T-helper 1 cell treated with Interleukin-12 subunit alpha and Interleukin-12 subunit beta and Interleukin-4 antibody, amounts not matched to agents 30 μg/mL and 1 μg/mL, for 36 hours (primary cell): ENCODE measurements around the gene GAS7.
"Not testable (repeated sequence)": the region's sequence is repeated elsewhere in the genome, so short reads cannot be mapped to it uniquely, and the experiment has no call there.

Experiments
- H3K27ac Mint-ChIP-seq: one replicate; pipeline ENCODE4 v1.8.0; 2021; ENCODE audit warnings: mild to moderate bottlenecking, mixed read lengths
- H3K27me3 Mint-ChIP-seq: one replicate; pipeline ENCODE4 v1.8.0; 2021; ENCODE audit warnings: low read depth, mixed read lengths
- H3K36me3 Mint-ChIP-seq: one replicate; pipeline ENCODE4 v1.8.0; 2021; ENCODE audit warnings: low read depth, mixed read lengths
- H3K4me1 Mint-ChIP-seq: one replicate; pipeline ENCODE4 v1.8.0; 2021; ENCODE audit warnings: low read depth, mixed read lengths
- H3K4me3 Mint-ChIP-seq: one replicate; pipeline ENCODE4 v1.8.0; 2021; ENCODE audit warnings: mild to moderate bottlenecking, moderate library complexity, mixed read lengths
- H3K9me3 Mint-ChIP-seq: one replicate; pipeline ENCODE4 v1.8.0; 2021; ENCODE audit warnings: mixed read lengths

GAS7 gene

DNA sequence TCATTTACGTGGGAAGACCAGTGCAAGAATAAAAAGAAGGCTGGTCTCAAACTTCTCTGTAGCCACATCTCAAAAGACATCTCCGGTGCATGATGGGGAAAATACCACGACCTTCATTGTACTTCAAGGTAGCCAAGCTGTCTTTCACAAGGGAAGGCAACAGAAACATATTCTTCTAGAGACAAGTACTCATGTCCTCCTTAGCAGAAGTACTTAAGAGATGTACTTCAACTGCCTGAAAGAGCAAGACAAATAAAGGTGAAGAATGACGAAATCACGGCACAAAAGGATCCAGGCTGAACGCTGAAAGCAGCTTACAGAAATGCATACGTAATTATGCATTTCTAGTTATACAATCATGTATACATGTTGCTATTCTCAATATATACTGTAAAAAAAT is 169.3 kb downstream of the GAS7 start:
- Mint-ChIP-seq H3K36me3 (no peaks in the 10 kb centered on the region), H3K4me3 (no peak overlapping the region), H3K9me3 (no peaks in the 10 kb centered on the region), H3K4me1 (no peaks in the 10 kb centered on the region), H3K27me3 (no peaks in the 10 kb centered on the region), H3K27ac (no peak overlapping the region)

DNA sequence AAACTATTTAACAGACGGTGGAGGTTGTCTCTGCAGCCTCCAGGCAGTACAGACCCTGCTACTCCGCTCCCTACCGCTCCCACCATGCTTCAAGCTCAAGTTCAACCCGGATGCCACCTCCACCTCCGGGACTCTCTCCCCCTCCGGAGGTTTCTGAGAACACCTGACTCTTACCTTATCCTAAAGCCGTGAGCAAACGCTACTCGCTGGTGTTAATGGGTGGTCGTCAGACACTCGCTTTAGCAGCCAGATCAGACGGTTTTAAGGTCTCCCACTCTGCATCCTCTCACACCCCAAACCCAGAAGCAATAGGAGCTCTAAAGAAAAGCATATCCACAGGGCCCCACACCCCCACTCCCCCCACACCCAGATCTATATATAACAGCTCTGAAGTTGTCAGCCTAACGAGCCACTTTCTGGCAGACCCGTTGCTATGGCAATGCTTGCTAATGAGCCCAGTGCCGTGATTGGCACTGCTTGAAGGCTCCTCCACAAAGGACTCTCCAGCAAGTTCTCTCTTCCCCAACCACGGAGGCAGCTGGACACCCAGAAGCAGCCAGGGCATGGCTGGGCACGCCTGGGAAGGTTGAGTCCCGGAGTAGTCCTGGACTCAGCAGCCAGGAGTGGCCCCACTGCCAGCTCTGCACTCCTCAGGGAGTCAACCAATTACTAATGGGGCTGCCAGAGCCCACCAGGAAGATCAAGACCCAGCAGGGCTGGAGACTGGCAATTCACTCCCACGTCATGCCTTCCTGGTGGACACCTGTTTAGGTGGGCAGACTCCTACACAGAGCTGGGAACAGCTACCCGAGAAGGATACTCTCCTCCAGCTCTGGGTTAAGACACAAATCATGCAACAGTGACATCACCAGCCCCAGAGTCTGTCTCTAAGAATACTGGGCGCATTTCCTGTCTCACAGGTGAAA is 172.2 kb downstream of the GAS7 start:
- Mint-ChIP-seq H3K4me1 (no peaks in the 10 kb centered on the region), H3K36me3 (no peaks in the 10 kb centered on the region), H3K27me3 (no peaks in the 10 kb centered on the region), H3K9me3 (no peaks in the 10 kb centered on the region), H3K27ac (no peak overlapping the region), H3K4me3 (no peak overlapping the region)

DNA sequence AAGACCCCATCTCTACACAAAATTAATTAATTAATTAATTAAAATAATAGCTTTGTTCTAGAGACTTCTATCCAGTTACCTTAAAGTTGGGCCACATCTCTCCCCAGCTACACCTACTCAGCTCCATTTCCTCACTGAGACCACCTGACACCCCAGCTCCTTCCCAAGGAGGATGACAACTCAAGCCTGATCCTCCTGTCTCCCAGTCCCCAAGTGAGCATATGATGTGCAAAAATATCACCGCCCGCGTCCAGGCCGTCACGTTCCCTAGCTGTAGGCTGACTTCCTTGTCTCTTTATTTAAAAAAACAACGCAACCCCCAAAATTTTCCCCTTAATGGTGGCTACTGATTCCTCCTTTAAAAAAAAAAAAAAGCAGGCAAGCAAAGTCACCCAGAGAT is 173.2 kb downstream of the GAS7 start:
- H3K27ac Mint-ChIP-seq: no peak overlapping the region
- H3K36me3 Mint-ChIP-seq: no peaks in the 10 kb centered on the region
- H3K4me3 Mint-ChIP-seq: no peak overlapping the region
- H3K27me3 Mint-ChIP-seq: no peaks in the 10 kb centered on the region
- H3K4me1 Mint-ChIP-seq: no peaks in the 10 kb centered on the region
- no peaks in the 10 kb centered on the region for H3K9me3 Mint-ChIP-seq

DNA sequence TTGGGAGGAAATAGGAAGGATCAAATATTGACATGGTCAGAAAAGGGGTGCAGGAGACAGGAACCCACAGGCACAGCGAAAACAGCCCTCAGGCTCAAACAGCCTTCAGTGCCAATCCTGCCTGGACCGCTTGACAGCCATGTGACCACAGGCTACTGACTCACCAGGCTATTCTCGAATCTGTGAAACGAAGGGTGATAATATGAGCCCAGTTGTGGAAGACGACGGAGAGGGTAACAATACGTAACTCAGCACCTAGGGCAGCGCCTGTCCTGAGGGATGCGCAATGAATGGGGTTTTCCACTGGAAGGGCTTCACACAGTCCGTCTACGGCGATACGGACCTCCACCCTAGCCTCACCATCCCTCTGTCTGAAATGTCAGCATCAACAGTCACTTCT is 176.0 kb downstream of the GAS7 start:
- Mint-ChIP-seq H3K27me3 (no peaks in the 10 kb centered on the region), H3K36me3 (no peaks in the 10 kb centered on the region), H3K27ac (no peak overlapping the region), H3K4me3 (no peak overlapping the region), H3K4me1 (no peaks in the 10 kb centered on the region), H3K9me3 (no peaks in the 10 kb centered on the region)

DNA sequence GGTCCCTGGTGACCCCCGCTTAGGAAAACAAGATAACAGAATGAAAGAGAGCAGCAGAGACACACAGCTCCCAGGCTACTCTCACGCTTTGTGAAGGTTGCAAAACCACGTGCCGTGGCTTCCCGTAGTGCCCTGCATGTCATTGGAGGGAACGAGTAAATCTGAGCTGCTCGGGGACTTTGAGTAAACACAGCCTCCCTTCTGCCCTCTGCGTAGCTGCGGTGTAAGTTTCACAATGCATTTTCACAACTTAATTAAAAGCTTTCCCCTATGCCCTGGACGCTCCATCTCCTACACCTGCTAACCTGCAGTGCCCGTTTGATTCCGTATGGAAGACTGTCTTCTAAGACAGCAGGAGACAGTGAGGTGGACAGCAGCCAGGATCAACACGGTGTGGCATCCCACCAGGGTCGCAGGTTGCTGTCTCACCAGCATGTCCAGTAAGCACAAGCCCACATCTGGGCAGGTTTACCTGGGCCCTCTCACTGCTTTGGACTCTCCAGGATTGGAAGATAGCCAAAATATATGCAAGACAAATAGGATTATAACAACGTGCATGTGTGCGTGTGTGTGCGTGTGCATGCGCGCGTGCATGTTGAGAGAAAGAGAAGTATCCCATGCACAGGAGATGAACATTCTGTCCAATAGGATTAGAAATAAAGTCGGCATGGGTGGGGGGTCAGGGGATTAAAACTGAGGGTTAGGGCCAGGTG is 177.0 kb downstream of the GAS7 start:
- Mint-ChIP-seq H3K27me3 (no peaks in the 10 kb centered on the region), H3K27ac (no peak overlapping the region), H3K4me3 (no peak overlapping the region), H3K36me3 (no peaks in the 10 kb centered on the region), H3K4me1 (no peaks in the 10 kb centered on the region), H3K9me3 (no peaks in the 10 kb centered on the region)

DNA sequence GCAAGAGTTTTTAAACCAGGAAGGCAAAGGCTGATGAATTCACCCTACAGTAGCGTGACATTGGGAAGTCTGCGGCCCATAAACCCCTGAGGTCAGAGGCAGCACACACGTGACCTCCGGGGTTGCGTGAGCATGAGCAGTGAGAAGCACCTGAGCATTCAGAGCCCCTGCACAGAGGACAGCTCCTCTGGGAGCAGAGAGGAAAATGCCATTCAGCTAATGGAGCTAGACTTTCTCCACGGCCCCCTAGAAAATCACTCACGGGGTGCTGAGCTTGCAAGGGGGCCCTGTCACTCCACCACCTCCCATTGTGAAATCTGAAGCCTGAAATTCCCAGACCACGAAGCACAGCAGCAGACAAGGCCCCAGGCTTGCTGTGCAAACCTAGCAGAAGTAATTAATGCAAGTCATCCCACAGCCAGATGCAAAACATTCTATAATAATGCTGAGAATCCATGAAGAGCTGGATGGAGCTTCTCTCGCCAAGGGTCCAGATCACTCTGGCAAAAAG is 178.4 kb downstream of the GAS7 start:
- Mint-ChIP-seq H3K4me1 (no peaks in the 10 kb centered on the region), H3K36me3 (no peaks in the 10 kb centered on the region), H3K4me3 (no peak overlapping the region), H3K27me3 (no peaks in the 10 kb centered on the region), H3K27ac (no peak overlapping the region), H3K9me3 (no peaks in the 10 kb centered on the region)

DNA sequence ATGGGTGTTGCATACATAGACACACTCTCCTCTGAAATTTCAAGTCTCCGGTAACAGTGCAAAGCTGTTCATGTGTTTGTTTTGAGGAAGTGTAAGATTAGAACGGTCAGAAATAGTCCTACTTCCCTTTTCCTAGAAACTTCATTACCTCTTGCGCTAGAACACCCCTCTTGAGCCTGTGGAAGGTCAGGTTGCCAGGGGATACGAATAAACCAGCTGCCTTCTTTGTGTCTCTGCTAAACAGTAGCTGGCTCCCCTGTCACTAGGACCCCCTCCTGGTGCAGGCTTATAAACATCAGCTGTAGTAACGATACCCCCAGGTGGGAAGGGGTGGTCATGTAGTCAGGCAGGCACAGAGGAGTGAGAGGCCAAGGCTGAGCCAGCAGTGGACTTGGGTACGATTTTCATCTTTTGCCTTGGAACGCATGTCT is 179.9 kb downstream of the GAS7 start:
- Mint-ChIP-seq H3K4me1 (no peaks in the 10 kb centered on the region), H3K27me3 (no peaks in the 10 kb centered on the region), H3K9me3 (no peaks in the 10 kb centered on the region), H3K4me3 (no peak overlapping the region), H3K36me3 (no peaks in the 10 kb centered on the region), H3K27ac (no peak overlapping the region)

DNA sequence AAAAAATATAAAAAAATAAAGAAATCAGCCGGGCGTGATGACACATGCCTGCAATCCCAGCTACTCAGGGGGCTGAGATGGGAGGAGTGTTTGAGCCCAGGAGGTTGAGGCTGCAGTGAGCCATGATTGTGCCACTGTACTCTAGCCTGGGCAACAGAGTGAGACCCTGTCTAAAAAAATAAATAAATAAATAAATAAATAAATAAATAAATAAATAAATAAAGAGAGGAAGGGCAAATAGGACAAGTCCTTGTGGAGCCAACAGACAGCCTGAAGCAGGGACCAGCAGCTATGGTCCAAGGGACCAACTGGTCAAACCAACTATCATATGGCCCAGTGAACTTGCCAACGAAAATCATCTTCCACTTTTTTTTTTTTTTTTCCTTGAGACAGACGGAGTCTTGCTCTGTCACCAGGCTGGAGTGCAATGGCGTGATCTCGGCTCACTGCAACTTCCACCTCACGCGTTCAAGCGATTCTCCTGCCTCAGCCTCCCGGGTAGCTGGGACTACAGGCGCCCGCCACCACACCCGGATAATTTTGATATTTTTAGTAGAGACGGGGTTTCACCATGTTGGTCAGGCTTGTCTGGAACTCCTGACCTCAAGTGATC is 181.3 kb downstream of the GAS7 start:
- H3K36me3 Mint-ChIP-seq, H3K4me3 Mint-ChIP-seq, H3K27ac Mint-ChIP-seq, H3K27me3 Mint-ChIP-seq, H3K9me3 Mint-ChIP-seq, H3K4me1 Mint-ChIP-seq: not testable (repeated sequence)

DNA sequence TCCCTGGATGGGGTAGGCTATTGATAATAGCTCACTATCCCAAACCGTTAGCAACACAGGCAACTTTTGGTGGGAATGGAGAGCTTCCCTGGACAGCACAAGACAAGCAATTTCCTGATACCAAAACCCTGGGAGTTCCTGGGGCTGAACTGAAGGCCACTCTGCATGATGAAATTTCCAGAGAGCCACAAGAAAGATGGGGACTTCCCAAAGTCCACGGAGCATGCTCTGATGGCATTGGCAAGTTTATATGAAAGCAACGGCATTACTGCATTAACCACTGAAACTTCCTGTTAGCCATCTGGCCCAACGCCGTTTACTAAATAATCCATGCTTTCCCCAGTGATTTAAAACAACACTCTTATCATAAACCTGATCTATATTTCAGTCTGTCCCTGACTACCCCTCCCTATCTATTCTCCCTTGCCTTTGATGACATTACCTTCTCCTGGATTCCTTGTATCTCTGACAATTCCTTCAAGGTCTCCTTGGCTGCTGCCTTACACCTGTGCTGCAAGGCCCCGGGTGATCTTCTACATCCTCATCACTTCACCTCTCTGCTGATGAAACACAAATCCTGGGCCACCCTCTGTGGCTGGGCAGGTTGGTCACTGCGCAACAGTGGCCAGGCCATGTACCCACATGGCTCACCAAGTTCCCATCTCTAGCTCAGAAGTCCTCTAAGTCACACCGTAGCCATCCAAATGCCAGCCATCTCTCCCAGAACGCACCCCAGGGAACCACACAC is 184.9 kb downstream of the GAS7 start:
- H3K27ac Mint-ChIP-seq: no peak overlapping the region
- H3K36me3 Mint-ChIP-seq: no peaks in the 10 kb centered on the region
- H3K9me3 Mint-ChIP-seq: no peaks in the 10 kb centered on the region
- H3K4me1 Mint-ChIP-seq: no peaks in the 10 kb centered on the region
- H3K27me3 Mint-ChIP-seq: no peaks in the 10 kb centered on the region
- H3K4me3 Mint-ChIP-seq: no peak overlapping the region

DNA sequence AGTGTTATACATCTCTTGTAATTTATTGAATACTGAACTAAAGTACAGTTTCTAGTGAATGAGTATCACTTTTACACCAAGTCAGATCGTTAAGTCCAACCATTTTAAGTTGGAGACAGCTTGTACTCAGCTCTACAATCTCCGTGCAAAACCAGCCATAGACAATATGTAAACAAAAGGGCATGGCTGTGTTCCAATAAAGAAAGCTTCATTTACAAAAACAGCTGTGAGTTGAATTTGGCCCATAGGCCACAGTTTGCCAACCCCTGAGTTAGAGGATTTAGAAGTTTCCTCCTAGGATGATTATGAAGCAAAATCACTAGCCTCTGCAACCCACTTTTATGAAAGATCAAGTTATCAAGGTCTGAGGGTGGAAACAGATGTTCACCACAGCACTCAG is 187.7 kb downstream of the GAS7 start:
- Mint-ChIP-seq H3K4me3 (no peak overlapping the region), H3K9me3 (no peaks in the 10 kb centered on the region), H3K36me3 (no peaks in the 10 kb centered on the region), H3K27ac (no peak overlapping the region), H3K27me3 (no peaks in the 10 kb centered on the region), H3K4me1 (no peaks in the 10 kb centered on the region)

DNA sequence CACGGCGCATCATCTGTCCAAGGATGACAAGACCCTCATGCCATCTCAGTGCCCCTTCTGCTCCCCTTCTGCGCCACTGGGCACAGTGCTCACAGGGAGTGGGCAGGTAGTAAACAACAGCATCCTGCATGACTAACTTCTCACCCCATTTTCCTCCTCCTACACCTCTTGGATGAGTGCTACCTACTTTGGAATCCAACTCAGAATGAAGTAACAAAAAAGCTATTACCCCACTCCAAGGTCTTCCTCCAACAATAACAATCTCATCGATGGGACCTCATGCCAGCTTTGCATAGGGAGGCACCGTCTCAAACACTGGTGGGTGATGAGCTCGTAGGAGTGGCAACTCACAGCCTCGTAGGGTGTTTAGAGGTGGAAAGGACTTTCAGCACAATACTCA is 194.7 kb downstream of the GAS7 start:
- Mint-ChIP-seq H3K27ac (no peak overlapping the region), H3K36me3 (no peaks in the 10 kb centered on the region), H3K4me1 (no peaks in the 10 kb centered on the region), H3K27me3 (no peaks in the 10 kb centered on the region), H3K9me3 (no peaks in the 10 kb centered on the region), H3K4me3 (no peak overlapping the region)

DNA sequence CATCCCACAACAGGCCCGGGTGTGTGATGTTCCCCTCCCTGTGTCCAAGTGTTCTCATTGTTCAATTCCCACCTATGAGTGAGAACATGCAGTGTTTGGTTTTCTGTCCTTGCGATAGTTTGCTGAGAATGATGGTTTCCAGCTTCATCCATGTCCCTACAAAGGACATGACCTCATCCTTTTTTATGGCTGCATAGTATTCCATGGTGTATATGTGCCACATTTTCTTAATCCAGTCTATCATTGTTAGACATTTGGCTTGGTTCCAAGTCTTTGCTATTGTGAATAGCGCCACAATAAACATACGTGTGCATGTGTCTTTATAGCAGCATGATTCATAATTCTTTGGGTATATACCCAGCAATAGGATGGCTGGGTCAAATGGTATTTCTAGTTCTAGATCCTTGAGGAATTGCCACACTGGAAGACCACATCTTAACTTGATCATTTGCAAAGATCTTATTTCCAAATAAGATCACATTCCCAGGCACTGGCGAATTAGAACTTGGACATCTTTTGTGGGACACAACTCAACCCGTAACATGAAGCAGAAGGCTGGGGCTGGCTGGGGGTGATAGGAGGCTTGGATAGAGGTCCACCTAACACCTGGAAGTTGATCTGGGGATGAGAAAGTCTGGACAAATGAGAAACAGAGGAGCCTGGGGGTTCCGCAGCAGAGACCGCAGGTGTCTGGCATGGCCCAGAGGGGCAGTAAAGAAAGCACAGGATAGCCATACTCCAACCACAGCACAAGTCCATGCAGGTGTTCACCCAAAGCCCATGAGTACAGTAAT is 195.6 kb downstream of the GAS7 start:
- H3K9me3 Mint-ChIP-seq, H3K36me3 Mint-ChIP-seq, H3K27ac Mint-ChIP-seq, H3K27me3 Mint-ChIP-seq, H3K4me1 Mint-ChIP-seq, H3K4me3 Mint-ChIP-seq: not testable (repeated sequence)

DNA sequence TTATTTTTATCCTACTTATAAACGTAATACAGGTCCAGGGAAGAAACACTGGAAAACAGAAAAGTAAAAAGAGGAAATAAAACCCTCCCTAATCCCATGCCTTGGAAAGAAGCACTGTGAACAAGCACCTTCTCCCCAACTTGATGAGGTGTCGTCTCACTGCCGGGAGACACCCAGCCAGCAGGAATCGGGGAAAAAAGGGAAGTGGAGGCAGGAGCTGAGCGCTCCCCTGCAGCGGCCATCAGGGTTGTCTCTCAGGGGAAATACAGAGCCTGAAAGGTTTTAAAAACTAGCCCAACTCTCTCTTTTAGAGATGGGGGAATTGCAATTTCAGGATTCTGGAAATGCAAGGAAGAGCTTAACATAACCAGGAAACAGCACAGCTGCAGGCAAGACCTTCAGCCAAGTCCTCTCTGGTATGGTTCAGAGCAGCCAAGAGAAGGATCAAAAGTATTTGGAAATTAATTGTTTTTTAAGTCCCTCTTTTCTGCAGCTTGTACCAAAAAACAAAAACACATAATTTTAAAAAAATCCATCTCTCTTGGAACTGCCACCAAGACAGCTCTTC is 197.0 kb downstream of the GAS7 start:
- H3K36me3 Mint-ChIP-seq: no peaks in the 10 kb centered on the region
- no peaks in the 10 kb centered on the region for H3K27me3 Mint-ChIP-seq
- no peaks in the 10 kb centered on the region for H3K4me1 Mint-ChIP-seq
- no peaks in the 10 kb centered on the region for H3K9me3 Mint-ChIP-seq
- H3K27ac Mint-ChIP-seq: no peak overlapping the region
- no peak overlapping the region for H3K4me3 Mint-ChIP-seq
